HG02571 (cell line): ENCODE data around the gene CCL4.
"Not testable (repeated sequence)": the region's sequence is repeated elsewhere in the genome, so short reads cannot be mapped to it uniquely, and the experiment has no call there.

Source experiments
- ATAC-seq: cut with Tn5 transposase; IDR thresholded peaks from one replicate; pipeline ENCODE4 v1.9.1; 2021; ENCODE audit warnings: mild to moderate bottlenecking, moderate library complexity; ENCODE audit not compliant: unreplicated experiment

CCL4 gene

DNA sequence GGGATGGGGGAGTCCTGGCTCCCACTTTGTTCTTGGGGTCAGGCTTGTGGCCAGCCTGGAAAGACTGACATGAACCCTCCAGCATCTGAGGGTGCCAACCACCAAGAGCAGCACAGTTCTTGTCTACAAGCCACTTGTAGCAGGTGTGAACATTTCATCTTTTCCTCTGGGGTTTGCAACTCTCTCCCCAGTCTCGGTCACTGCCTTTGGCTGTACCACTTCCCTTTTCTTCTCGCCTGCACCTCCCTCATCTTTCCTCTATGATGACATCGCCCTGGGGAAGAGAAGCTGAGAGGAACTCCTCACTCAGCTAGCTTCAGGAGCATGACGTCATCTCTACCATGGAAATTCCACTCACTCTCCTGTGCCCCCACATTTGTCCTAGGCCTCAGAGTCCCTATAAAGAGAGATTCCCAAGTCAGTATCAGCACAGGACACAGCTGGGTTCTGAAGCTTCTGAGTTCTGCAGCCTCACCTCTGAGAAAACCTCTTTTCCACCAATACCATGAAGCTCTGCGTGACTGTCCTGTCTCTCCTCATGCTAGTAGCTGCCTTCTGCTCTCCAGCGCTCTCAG is at the start of gene CCL4:
CCL4 (plus strand) TSS at position 427 of the 575 bp plus-strand sequence; CDS start at position 506, 79 bp downstream.
- ATAC-seq, result peak; percentile 52

DNA sequence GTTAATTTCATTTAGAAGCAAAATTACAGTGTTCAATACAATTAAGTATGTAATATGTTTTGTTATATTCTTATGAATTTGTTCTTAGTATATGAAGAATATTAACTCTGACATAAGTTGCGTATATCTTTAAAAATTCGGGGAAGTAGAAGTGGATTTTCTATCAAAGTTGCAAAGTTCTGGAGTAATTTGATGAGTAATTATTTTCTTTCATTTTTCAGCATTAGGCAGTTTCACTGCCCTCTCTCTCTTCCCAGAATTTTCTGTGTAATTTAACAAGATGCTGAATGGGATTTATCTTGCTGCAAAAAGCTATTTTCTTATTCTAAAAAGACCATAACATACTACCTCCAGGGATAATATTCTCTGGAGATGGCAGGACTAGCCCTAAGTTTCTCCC is 48.5 kb upstream of the CCL4 start:
- no peak for ATAC-seq

DNA sequence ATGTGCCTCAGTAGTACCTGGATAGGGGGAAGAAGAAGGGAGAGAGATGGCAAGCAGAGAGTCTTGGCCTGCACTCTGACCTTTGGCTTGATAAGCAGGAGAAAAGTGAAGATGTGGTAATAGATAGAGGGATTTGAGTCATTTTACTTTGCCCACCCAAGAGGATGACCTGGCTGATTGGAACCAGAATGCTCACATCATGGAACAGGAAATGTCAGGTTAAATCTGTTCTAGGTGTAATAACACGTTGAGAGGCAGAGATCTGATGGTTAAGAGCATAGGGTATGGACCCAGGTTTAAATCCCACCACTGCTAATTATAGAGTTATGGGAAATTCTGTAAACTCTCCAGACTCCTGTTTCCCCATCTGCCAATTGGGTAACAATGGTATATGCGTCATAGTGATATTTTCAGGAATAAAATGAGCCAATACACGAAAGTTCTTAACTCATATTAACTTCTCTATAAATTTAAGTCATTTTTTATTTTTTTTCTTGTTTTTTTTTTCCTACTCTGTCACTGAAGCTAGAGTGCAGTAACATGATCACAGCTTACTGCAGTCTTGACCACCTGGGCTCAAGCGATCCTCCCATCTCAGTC is 47.6 kb upstream of the CCL4 start:
- ATAC-seq, result no peak

DNA sequence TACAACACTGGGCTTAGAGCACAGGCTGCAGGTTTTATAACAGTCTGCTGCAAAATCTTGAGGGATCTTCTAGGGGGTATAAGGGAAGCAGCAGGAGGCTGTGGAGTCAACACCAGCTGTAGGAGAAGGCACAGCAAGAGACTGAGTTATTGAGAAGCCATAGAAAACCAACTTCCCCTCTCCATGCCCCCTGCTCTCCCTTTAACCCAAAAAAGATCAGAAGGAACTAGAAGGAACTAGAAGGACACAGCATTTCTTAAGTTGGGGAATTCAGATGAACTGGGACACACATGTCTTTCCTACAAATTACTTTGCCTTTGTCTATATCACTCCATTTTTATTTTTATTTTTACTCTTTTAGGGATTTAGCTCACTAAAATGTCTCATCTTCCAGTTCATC is 45.7 kb upstream of the CCL4 start:
- no peak for ATAC-seq

DNA sequence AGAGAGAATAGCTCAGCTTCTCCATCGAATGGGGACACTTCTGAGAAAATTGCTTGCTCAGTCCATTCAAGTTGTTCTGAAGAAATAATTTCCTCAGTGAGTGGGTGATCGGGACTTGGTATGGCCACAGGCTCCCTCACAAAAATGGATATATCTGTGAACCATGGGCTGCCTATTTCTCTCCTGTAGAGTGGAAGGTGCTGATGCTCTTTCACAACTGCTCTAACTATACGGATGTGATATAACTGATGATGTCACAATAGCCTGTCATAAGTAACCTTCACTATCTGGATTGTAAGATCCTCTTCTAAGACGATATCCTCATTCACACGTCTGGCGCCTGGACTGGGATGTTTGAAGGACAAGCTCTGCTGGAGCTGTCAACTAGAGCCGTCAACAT is 44.2 kb upstream of the CCL4 start:
- ATAC-seq, result no peak

DNA sequence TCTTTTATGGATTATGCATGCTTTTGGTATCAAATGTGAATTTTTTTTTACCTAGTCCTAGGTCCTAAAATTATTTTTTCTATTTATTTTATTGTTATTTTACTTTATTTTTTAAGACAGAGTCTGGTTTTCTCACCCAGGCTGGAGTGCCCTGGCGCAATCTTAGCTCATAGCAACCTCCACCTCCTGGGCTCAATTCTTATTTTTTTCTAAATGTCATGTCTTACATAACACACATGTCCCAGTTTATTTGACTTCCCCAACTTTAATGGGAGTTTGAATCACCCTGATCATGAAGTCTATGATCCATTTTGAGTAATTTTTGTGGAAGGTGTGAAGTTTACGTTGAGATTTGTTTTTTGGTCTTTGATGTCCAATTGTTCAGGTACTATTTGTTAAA is 42.8 kb upstream of the CCL4 start:
- no peak for ATAC-seq

DNA sequence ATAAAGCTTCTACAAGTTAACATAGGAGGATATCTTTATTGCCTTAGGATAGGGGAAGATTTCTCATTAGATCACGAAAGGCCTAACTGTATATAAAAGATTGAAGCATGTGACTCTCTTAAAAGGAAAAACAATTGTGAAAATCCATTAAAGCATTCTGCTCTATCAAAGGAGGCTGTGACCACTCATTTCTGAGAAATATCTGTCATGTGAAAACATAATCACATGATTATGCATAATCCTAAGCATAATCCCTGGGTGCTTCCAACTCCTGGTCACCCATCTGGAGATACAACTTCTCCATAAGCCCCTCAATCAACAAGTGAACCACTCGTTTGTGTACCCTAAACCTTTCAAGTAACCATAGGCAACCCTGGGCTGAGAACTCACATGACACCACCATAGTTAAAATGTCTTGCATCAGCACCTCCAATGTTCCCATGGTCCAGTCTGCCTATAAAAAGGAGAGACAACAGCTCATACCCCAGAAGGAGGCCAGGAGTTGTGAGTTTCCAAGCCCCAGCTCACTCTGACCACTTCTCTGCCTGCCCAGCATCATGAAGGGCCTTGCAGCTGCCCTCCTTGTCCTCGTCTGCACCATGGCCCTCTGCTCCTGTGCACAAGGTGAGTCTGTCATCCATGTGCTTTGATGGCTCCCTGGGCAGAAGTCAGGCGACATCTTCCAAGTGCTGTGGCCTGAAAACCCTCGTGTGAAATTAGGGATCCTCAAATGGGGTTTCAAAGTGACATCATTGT is 39.7 kb upstream of the CCL4 start, which contains the start of gene CCL18:
CCL18 (plus strand) TSS at position 487 of the 756 bp plus-strand sequence; CDS start at position 558, 71 bp downstream.
- ATAC-seq, result no peak

DNA sequence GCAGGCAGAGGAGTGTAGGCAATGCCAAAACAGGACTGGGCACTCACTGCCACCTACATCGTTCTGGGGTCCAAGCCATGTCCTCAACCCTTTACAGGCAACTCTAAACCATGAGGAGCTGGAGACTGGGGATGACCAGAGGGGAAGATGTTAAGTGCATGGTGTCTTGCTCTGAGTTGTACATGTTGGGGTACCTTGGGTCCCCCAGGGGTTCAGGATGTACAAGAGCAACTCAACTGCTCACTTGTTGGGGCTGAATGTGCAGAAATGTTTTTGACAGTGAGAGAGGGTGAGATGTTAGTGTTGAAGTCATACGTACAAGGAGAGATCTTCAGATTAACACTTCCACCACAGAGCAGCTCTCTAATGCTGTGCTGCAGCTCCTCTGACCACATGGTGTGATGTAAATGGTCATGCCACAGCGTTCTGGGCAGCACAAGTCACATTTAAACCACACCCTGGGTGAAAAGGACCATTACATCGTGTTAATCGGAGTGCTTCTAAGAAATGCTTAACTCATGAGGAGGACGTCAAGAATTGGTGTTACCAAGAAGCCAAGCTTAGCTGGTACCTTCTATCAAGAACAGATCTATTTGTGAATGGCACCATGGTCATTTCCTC is 37.2 kb upstream of the CCL4 start:
- no peak for ATAC-seq

DNA sequence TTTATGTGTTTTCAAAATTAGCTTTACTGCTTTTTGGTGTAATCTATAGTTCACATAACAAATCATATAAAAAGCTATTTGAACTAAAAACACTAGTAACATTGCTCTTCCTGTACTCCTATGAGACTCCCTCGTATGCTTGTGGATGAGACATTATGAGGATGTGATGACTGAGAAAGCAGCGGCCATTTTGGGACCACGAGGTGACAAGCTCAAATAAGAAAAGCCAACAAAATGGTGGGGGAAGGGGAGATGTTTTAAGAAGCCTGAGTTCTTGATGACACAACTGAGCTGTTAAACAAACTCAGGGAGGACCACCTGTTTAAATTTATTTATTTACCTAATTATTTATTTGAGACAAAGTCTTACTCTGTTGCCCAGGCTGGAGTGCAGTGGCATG is 35.1 kb upstream of the CCL4 start:
- no peak for ATAC-seq

DNA sequence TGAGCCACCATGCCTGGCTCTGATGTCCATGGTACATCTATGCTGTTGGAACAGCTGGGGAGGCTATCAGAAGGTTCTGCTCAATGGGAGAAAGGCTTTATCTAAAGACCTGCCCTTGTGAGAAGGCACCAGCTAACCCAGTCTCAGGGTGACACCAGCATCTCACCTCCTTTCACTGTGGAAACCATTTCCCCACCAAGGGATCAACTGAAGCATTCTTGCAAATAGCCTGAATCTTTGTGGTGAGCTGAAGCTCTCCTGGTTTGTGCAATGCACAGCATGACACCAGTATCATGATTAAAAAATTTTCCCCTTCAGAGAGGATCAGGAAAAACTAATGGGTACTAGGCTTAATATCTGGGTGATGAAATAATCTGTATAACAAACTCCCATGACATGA is 34.5 kb upstream of the CCL4 start:
- no peak for ATAC-seq

DNA sequence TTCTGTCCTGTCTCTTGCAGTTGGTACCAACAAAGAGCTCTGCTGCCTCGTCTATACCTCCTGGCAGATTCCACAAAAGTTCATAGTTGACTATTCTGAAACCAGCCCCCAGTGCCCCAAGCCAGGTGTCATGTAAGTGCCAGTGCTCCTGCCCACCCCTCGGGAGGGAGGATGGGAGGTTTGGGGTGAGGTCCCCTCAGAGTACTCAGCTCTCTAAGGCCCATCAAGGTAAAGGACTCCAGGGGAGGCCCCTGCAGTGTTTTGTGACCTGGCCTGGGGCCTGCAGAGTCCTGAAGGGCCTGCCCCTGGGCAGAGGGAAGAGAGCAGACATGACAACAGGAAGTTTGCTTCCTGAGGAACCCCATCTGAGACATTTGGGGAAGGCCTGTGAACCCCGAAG is 33.2 kb upstream of the CCL4 start:
- ATAC-seq, result no peak

DNA sequence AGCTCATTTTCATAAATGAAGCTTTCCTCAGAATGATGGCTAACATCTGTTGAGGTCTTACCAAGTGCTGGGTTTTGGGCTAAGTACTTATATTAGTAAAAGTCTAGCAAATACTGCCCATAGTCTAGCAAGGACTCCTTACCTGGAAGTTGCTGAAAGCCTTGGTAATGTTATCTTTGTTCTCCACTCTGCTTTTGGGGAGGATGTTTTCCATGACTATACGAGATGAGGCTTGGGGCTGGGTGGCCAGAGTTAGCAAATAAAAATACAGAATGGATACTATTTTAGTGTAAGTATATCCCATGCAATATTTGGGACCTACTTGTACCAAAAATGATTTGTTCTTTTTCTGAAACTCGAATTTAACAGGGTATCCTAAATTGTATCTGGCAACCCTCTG is 31.9 kb upstream of the CCL4 start:
- no peak for ATAC-seq

DNA sequence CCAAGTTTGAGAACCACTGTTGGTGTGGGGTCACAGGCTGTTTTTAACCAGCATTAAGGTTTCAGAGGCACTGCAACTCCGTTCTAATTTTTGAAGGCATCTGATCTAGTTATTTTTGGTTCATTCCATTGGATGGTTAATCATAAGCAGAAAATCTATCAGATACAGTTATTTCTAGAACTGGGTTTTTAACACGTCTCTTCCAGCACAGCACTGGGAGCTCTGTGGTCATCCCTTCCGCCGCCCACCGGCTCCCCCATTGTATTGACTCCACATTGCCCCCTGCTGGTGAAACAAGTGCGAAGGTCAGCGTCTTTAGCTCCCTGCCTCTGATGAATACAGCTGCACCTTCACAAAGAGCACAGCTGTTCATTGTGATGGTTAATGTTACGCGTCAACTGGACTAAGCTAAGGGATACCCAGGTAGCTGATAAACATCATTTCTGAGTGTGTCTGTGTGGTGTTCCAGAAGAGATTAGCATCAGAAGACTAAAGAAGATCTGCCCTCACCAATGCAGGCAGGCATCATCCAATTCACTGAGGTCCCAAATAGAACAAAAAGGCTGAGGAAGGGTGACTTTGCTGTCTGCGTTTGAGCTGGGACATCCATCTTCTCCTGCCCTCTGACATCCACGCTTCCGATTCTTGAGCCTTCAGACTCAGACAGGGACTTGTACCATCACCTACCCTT is 31.1 kb upstream of the CCL4 start:
- no peak for ATAC-seq

DNA sequence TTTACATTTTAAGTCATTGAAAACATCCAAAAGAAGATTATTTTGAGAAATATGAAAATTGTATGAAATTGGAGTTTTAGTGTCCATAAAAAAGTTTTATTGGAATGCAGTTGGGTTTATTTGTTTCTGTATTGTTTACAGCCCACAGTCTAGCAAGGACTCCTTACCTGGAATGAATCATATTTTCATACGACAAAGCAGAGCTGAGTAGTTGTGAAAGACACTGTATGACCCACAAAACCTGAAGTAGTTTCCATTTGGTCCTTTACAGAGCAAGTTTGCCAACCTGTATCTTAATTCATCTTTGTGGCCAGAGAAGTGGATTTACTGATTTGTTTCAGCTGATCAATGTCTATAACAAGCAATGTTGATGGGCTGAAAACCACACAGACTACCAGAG is 29.3 kb upstream of the CCL4 start:
- no peak for ATAC-seq

DNA sequence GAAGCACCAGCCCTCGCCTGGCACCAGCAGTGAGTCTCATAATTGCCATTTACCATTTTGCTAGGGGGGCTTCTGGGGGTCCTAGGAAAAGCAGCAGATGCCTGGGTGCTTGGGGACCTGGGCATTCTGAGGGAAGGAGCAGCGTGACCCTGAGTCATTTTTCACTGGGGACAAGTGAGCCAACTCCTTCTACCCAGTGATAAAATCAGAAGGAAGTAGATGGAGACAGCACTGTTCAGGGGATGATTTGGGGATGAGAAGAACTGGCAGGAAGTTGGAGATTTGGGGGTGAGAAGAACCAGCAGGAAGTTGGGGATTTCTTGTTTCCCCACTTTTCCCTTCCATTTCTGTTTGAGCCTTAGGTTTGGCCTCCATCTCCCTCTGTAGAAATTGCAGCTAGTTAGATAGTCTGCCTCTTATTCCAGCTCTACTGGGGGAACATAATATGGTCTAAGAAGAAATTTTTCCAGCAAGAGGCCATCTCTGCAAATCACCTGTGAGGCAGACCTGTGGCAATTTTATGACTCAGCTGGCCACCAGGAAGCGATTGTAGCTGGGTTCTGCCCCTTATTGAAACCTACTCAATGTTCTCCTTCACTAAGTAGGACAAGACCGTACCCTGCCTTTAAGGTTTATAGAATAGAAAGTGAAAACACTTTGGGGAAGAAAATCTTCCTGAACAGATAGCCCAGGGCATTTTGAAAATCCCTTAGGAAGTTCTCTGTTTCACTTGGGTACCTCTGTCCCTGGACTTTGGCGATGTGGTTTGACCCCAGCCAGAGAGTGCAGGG is 21.8 kb upstream of the CCL4 start:
- not testable (repeated sequence) for ATAC-seq

DNA sequence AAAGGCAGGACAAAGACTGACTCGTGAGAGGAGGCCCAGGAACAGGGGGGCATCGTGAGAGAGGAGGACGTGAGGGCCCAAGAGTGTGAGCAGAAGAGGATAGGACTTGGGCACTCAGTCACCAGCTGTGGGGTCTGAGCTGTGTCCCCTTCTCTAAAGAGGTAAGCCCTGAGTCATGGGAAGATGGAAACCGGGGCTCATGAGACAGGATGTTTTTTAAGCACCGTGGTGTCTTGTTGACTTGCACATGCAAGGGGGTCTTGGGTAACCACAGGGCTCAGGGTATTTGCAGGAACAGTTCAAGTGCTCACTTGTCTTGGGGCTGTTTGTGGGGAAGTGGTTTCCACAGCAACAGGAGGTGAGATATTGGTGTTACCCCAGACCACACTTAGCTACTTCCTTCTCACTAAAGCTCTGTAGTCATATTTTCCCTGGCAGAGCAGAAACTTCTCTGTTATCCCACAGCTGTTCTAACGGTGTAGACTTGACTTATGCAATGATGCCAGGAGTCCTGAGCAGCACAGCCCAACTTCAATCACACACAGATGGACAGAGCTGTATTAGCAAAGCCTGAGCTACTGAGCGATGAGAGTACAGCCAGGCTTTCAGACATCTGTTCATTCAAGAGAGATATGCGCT is 21.0 kb upstream of the CCL4 start:
- not testable (repeated sequence) for ATAC-seq

DNA sequence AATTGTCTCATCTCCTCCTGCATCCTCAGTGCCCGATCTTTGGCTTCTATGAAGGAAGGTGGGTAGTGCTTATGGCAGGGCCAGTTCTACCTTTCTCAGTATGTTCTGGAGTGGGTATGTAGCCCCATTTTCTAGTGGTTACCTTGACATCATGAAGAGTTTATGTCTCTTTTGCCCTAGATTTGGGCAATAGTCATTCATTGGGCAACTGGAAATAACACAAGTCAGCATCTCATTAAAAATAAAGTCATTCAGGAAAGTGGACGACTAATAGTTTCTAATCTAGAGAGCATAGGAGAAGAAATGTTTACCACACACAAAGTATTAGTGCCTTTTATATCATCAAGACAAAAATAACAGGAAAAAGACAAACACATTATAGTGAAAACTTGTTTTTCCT is 19.9 kb upstream of the CCL4 start:
- not testable (repeated sequence) for ATAC-seq

DNA sequence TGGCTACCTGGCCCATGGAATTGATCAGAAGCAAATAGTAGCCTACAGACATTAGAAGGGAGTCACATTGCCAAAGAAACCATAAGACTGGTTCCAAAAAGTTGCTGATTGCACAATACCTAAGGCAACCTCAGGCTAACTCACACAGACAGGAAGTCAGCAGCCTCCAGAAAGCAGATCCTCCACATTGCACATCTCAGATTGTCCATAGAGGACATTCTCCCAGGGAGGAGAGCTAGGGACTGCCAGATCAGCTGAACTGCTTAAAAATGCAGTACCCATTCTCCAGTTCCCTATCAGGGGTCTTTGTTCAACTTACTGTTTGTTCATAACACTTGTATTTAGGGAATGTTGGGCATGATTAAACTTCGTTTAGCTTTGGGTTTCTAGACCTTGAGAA is 17.9 kb upstream of the CCL4 start:
- no peak for ATAC-seq

DNA sequence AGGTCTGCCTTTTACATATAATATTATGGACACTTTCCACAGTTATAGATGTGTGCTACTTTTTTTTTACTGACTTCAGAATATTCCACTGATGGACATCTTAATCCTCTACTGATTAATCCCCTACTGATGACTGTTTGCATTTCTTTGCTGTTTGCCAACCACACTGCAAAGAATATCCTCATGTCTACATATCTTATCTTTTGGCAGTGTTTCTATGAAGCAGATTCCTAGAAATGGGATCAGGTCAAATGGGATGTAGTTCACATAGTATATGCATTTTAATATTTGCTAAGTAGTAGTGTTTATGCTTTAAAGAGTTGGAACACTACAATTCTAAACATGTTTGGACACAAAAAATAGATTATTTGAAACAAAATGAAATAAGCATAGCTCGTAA is 16.8 kb upstream of the CCL4 start:
- ATAC-seq, result no peak

DNA sequence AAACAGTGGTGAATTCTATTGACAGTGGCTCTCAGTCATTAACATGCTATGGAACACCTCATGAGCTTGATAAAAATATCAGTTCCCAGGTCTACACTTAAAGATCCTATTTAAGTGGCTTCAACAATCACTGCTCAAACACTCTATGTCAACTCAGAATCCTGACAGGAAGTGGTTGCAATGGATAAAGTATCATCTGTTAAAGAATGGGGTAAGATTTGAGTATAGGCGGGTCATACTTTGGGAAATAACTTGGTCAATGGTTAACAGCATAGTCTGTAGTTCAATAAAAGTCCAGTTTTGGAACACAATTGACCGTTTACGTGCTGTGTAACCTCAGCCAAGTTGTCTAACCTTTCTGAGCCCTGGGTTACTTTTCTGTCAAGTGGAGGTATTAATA is 16.2 kb upstream of the CCL4 start:
- ATAC-seq, result not testable (repeated sequence)
